HEK293 (cell line): ENCODE measurements around the gene TTC9C.

Source experiments
- CTCF ChIP-seq: fragments of 450-650 bp; formaldehyde crosslinking; IDR thresholded peaks from 2 replicates; pipeline ENCODE4 v1.5.1; 2016; ENCODE audit warnings: missing biosample characterization, missing genetic modification characterization
- ZFP41 ChIP-seq: fragments of 450-650 bp; formaldehyde crosslinking; IDR thresholded peaks from 2 replicates; pipeline ENCODE4 v1.5.1; 2016; ENCODE audit warnings: missing biosample characterization, missing genetic modification characterization, borderline replicate concordance
- ZNF133 ChIP-seq: fragments of 450-650 bp; formaldehyde crosslinking; IDR thresholded peaks from 2 replicates; pipeline ENCODE4 v1.5.1; 2016; ENCODE audit warnings: missing biosample characterization, missing genetic modification characterization

- TF ChIP-seq ZNF133 (tag by site-specific recombination) (no peak), CTCF (tag by site-specific recombination) (no peak), ZFP41 (no peak)
Observed at GRCh38 chr11:62727165-62727871, 968 bp upstream of the TTC9C start, which contains the start of gene HNRNPUL2.
